Osteoblast (primary cell): ENCODE results near the gene CCDC138. TPM values are rescaled to one million over a fixed set of nuclear protein-coding genes. Genes with fewer than 3 reads are reported as not detected.
A peak's percentile ranks its signal among the peaks of the same experiment; 100 is the strongest.

Experiments
- DNase-seq: peaks from one replicate; pipeline ENCODE4 v3.0.0; 2011; ENCODE audit warnings: low spot score, mixed read lengths; ENCODE audit not compliant: insufficient read length; ENCODE audit errors: missing footprints
- H2AFZ ChIP-seq: 2 replicates; pipeline ENCODE4 v1.6.0; 2011; ENCODE audit warnings: mild to moderate bottlenecking, low read length
- H3K27ac ChIP-seq: 2 replicates; pipeline ENCODE4 v1.5.1; 2011; ENCODE audit warnings: mild to moderate bottlenecking, low read depth, low read length, moderate library complexity
- H3K27me3 ChIP-seq: 2 replicates; pipeline ENCODE4 v1.6.0; 2012; ENCODE audit warnings: mild to moderate bottlenecking, control low read depth, inconsistent platforms, low read length, moderate library complexity; ENCODE audit not compliant: insufficient read depth
- H3K36me3 ChIP-seq: 2 replicates; pipeline ENCODE4 v1.5.1; 2011; ENCODE audit warnings: mild to moderate bottlenecking, low read length, control low read depth, moderate library complexity; ENCODE audit not compliant: insufficient read depth
- H3K4me1 ChIP-seq: 2 replicates; pipeline ENCODE4 v1.5.1; 2011; ENCODE audit warnings: mild to moderate bottlenecking, low read length, control low read depth, moderate library complexity; ENCODE audit not compliant: insufficient read depth
- H3K4me2 ChIP-seq: 2 replicates; pipeline ENCODE4 v1.6.0; 2011; ENCODE audit warnings: mild to moderate bottlenecking, low read length; ENCODE audit not compliant: insufficient read depth
- H3K4me3 ChIP-seq: fragments of 200-600 bp; sonication (generic); 3 replicates; pipeline ENCODE4 v1.5.1; 2012; ENCODE audit warnings: mild to moderate bottlenecking, low read length, inconsistent platforms; ENCODE audit not compliant: insufficient read depth
- H3K79me2 ChIP-seq: 2 replicates; pipeline ENCODE4 v1.6.0; 2012; ENCODE audit warnings: mild to moderate bottlenecking, low read length, control low read depth, inconsistent platforms; ENCODE audit not compliant: insufficient read depth
- H3K9me3 ChIP-seq: 2 replicates; pipeline ENCODE4 v1.5.1; 2011; ENCODE audit warnings: low read depth, low read length, control low read depth
- H4K20me1 ChIP-seq: 2 replicates; pipeline ENCODE4 v1.6.0; 2012; ENCODE audit warnings: mild to moderate bottlenecking, low read length, control low read depth; ENCODE audit not compliant: insufficient read depth
- total RNA-seq: library from RNA; depleted of rRNA; stranded (reverse); fragments of >200 nt; gene quantifications from 2 replicates; pipeline ENCODE4 v1.2.3, GENCODE V29; 2012
- TF ChIP-seq, protein P1 (sequence below): IDR thresholded peaks from 2 replicates; pipeline ENCODE4 v1.5.1; 2011; ENCODE audit warnings: mild to moderate bottlenecking, low read depth, low read length, moderate library complexity; ENCODE audit errors: extremely low read depth

The CCDC138 gene
- total RNA-seq, 1 donor: 5.1 TPM

GRCh38 chr2:108922141-108922915 lies 135.8 kb downstream of the CCDC138 start:
- no peaks in the 10 kb centered on the region for H3K4me1 ChIP-seq
- peaks cover 10% of the 10 kb centered on the region for H3K27me3 ChIP-seq
- H2AFZ ChIP-seq: no peak overlapping the region
- H3K27ac ChIP-seq: no peak overlapping the region
- H3K79me2 ChIP-seq: no peaks in the 10 kb centered on the region
- TF ChIP-seq, protein P1, sequence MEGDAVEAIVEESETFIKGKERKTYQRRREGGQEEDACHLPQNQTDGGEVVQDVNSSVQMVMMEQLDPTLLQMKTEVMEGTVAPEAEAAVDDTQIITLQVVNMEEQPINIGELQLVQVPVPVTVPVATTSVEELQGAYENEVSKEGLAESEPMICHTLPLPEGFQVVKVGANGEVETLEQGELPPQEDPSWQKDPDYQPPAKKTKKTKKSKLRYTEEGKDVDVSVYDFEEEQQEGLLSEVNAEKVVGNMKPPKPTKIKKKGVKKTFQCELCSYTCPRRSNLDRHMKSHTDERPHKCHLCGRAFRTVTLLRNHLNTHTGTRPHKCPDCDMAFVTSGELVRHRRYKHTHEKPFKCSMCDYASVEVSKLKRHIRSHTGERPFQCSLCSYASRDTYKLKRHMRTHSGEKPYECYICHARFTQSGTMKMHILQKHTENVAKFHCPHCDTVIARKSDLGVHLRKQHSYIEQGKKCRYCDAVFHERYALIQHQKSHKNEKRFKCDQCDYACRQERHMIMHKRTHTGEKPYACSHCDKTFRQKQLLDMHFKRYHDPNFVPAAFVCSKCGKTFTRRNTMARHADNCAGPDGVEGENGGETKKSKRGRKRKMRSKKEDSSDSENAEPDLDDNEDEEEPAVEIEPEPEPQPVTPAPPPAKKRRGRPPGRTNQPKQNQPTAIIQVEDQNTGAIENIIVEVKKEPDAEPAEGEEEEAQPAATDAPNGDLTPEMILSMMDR: no peak
- no peaks in the 10 kb centered on the region for H3K9me3 ChIP-seq
- DNase-seq: peak; percentile 89
- H3K36me3 ChIP-seq: no peaks in the 10 kb centered on the region
- no peaks in the 10 kb centered on the region for H4K20me1 ChIP-seq
- no peak overlapping the region for H3K4me3 ChIP-seq
- no peak overlapping the region for H3K4me2 ChIP-seq

- Histone ChIP-seq H3K4me3 (no peak overlapping the region), H3K9me3 (no peaks in the 10 kb centered on the region), H2AFZ (no peak overlapping the region), H3K4me2 (no peak overlapping the region), H4K20me1 (no peaks in the 10 kb centered on the region), H3K27me3 (peaks cover 10% of the 10 kb centered on the region), H3K79me2 (no peaks in the 10 kb centered on the region), H3K36me3 (no peaks in the 10 kb centered on the region), H3K4me1 (no peaks in the 10 kb centered on the region), H3K27ac (no peak overlapping the region)
- peak; percentile 62 for DNase-seq
- TF ChIP-seq, protein P1: no peak
Observed at GRCh38 chr2:108923019-108923700, 136.6 kb downstream of the CCDC138 start.

- H3K4me2 ChIP-seq: no peak overlapping the region
- H3K4me1 ChIP-seq: no peaks in the 10 kb centered on the region
- H3K9me3 ChIP-seq: no peaks in the 10 kb centered on the region
- no peaks in the 10 kb centered on the region for H3K36me3 ChIP-seq
- TF ChIP-seq, protein P1: no peak
- H4K20me1 ChIP-seq: no peaks in the 10 kb centered on the region
- no peak overlapping the region for H2AFZ ChIP-seq
- no peak overlapping the region for H3K27ac ChIP-seq
- H3K4me3 ChIP-seq: no peak overlapping the region
- DNase-seq: peak; percentile 73
- H3K27me3 ChIP-seq: peaks cover 13% of the 10 kb centered on the region
- H3K79me2 ChIP-seq: no peaks in the 10 kb centered on the region
Observed at GRCh38 chr2:108923736-108924579, 137.4 kb downstream of the CCDC138 start.
